IMR-90 (cell line): Measurements from ENCODE around the gene KRTAP10-5. TPM values are rescaled to one million over a fixed set of nuclear protein-coding genes. Genes with fewer than 3 reads are reported as not detected.

ENCODE experiments used
- ATAC-seq: fragments of 200-7000 bp; cut with Tn5 transposase; 2 replicates; pipeline ENCODE4 v1.9.1; 2020; ENCODE audit warnings: low read depth, mild to moderate bottlenecking, moderate library complexity
- BruUV-seq: library from RNA; stranded (reverse); fragments of 400-500 nt; replicated peaks from 2 replicates; lab custom pipeline; 2021; lab: Mats Ljungman, UMichigan
- CTCF ChIA-PET: fragments of 300-600 bp; formaldehyde crosslinking; extraction: SDS; loops from one replicate; lab custom pipeline; 2021; ENCODE audit warnings: antibody characterized with exemption; lab: Yijun Ruan, JAX
- POLR2A ChIA-PET: fragments of 300-600 bp; sonication (Branson Sonifier 250); formaldehyde crosslinking; loops from one replicate; lab custom pipeline; 2022; ENCODE audit warnings: antibody characterized with exemption; ENCODE audit not compliant: unreplicated experiment; lab: Charles Lee
- DNase-seq: peaks from one replicate; pipeline ENCODE4 v3.0.0; 2013
- H2AFZ ChIP-seq: replicated peaks from 2 replicates; pipeline ENCODE3; 2013; ENCODE audit warnings: low read length, mild to moderate bottlenecking; ENCODE audit not compliant: poor library complexity
- H2AK5ac ChIP-seq: 2 replicates; pipeline ENCODE4 v1.6.1; 2013; ENCODE audit warnings: low read depth, low read length, inconsistent platforms
- H2AK9ac ChIP-seq: replicated peaks from 2 replicates; pipeline ENCODE3; 2013; ENCODE audit warnings: mild to moderate bottlenecking, low read depth, low read length, moderate library complexity; ENCODE audit not compliant: poor library complexity
- H2BK120ac ChIP-seq: 2 replicates; pipeline ENCODE4 v1.6.1; 2013; ENCODE audit warnings: low read depth, low read length, inconsistent platforms
- H2BK15ac ChIP-seq: 3 replicates; pipeline ENCODE4 v1.6.1; 2013; ENCODE audit warnings: low read depth, low read length, inconsistent platforms
- H2BK20ac ChIP-seq: 2 replicates; pipeline ENCODE4 v1.6.1; 2013; ENCODE audit warnings: low read depth, mild to moderate bottlenecking, inconsistent platforms, low read length, moderate library complexity
- H2BK5ac ChIP-seq: 2 replicates; pipeline ENCODE4 v1.6.1; 2013; ENCODE audit warnings: mild to moderate bottlenecking, low read depth, low read length, inconsistent platforms; ENCODE audit not compliant: poor library complexity, severe bottlenecking
- H3K14ac ChIP-seq: replicated peaks from 2 replicates; pipeline ENCODE4 v1.6.1; 2013; ENCODE audit warnings: low read depth, low read length, inconsistent platforms
- H3K18ac ChIP-seq: 2 replicates; pipeline ENCODE4 v1.6.1; 2013; ENCODE audit warnings: low read depth, low read length, control low read depth
- H3K23ac ChIP-seq: 2 replicates; pipeline ENCODE4 v1.6.1; 2013; ENCODE audit warnings: low read depth, low read length, inconsistent platforms
- H3K27ac ChIP-seq: 2 replicates; pipeline ENCODE4 v1.5.1; 2013; ENCODE audit warnings: mild to moderate bottlenecking, control low read depth, low read length; ENCODE audit not compliant: insufficient read depth
- H3K27me3 ChIP-seq: 2 replicates; pipeline ENCODE4 v1.6.1; 2013; ENCODE audit warnings: low read length; ENCODE audit not compliant: control insufficient read depth, insufficient read depth
- H3K36me3 ChIP-seq: 2 replicates; pipeline ENCODE4 v1.6.1; 2013; ENCODE audit warnings: low read length, mixed read lengths; ENCODE audit not compliant: control insufficient read depth, insufficient read depth
- H3K4ac ChIP-seq: 2 replicates; pipeline ENCODE4 v1.6.1; 2013; ENCODE audit warnings: low read depth, low read length, inconsistent platforms
- H3K4me1 ChIP-seq: 2 replicates; pipeline ENCODE4 v1.6.1; 2013; ENCODE audit warnings: low read length, mixed read lengths; ENCODE audit not compliant: control insufficient read depth, insufficient read depth
- H3K4me2 ChIP-seq: 2 replicates; pipeline ENCODE4 v1.6.1; 2013; ENCODE audit warnings: low read depth, mild to moderate bottlenecking, control low read depth, low read length, moderate library complexity
- H3K4me3 ChIP-seq: 2 replicates; pipeline ENCODE4 v1.5.1; 2013; ENCODE audit warnings: low read depth, mild to moderate bottlenecking, control low read depth, low read length, moderate library complexity; ENCODE audit not compliant: insufficient read depth
- H3K56ac ChIP-seq: 2 replicates; pipeline ENCODE4 v1.6.1; 2013; ENCODE audit warnings: low read length, inconsistent platforms; ENCODE audit not compliant: insufficient read depth; ENCODE audit errors: extremely low read depth
- H3K79me1 ChIP-seq, 2 experiments: 2 replicates each; pipeline ENCODE4 v1.6.1; 2013; ENCODE audit warnings: low read length in 2 of 2, inconsistent platforms in 1 of 2, low read depth in 1 of 2
- H3K9ac ChIP-seq: 2 replicates; pipeline ENCODE4 v1.6.1; 2013; ENCODE audit warnings: low read depth, low read length, control low read depth
- H3K9me1 ChIP-seq: 2 replicates; pipeline ENCODE4 v1.6.1; 2013; ENCODE audit warnings: low read length, inconsistent platforms; ENCODE audit not compliant: insufficient read depth
- H3K9me3 ChIP-seq: 2 replicates; pipeline ENCODE4 v1.6.1; 2013; ENCODE audit warnings: low read length; ENCODE audit not compliant: control insufficient read depth, insufficient read depth
- H4K20me1 ChIP-seq: 2 replicates; pipeline ENCODE4 v1.6.1; 2013; ENCODE audit warnings: low read length, inconsistent platforms; ENCODE audit not compliant: insufficient read depth
- H4K5ac ChIP-seq: 2 replicates; pipeline ENCODE4 v1.6.1; 2013; ENCODE audit warnings: mild to moderate bottlenecking, low read depth, low read length, control low read depth
- H4K8ac ChIP-seq, 2 experiments: 2 replicates each; pipeline ENCODE4 v1.6.1; 2013; ENCODE audit warnings: low read depth in 2 of 2, low read length in 2 of 2, control low read depth in 1 of 2, inconsistent platforms in 1 of 2
- H4K91ac ChIP-seq: 2 replicates; pipeline ENCODE4 v1.6.1; 2013; ENCODE audit warnings: low read depth, low read length, inconsistent platforms; ENCODE audit not compliant: insufficient read depth
- BHLHE40 ChIP-seq: fragments of 150-350 bp; IDR thresholded peaks from 2 replicates; pipeline ENCODE4 v1.6.1; 2016; ENCODE audit warnings: mild to moderate bottlenecking, low read depth, low read length
- CEBPB ChIP-seq: IDR thresholded peaks from 2 replicates; pipeline ENCODE4 v1.6.1; 2012; ENCODE audit warnings: low read depth, low read length, improper control_type of control experiment
- CHD1 ChIP-seq: IDR thresholded peaks from 2 replicates; pipeline ENCODE4 v1.6.1; 2012; ENCODE audit warnings: low read depth, low read length, improper control_type of control experiment
- CTCF ChIP-seq: conservative IDR thresholded peaks from 2 replicates; pipeline ENCODE4 v1.5.1; 2012; ENCODE audit warnings: mild to moderate bottlenecking, low read depth, low read length, improper control_type of control experiment
- ELK1 ChIP-seq: fragments of 150-350 bp; IDR thresholded peaks from 2 replicates; pipeline ENCODE4 v1.6.1; 2016; ENCODE audit warnings: low read depth, mild to moderate bottlenecking, low read length, moderate library complexity, borderline replicate concordance
- FOS ChIP-seq: fragments of 150-350 bp; IDR thresholded peaks from 2 replicates; pipeline ENCODE4 v1.6.1; 2016; ENCODE audit warnings: low read depth, low read length
- NFE2L2 ChIP-seq: fragments of 150-350 bp; IDR thresholded peaks from 2 replicates; pipeline ENCODE4 v1.6.1; 2016; ENCODE audit warnings: low read depth, mild to moderate bottlenecking, low read length
- POLR2A ChIP-seq: IDR thresholded peaks from 2 replicates; pipeline ENCODE4 v1.6.1; 2012; ENCODE audit warnings: mild to moderate bottlenecking, low read depth, low read length
- RAD21 ChIP-seq: IDR thresholded peaks from 2 replicates; pipeline ENCODE4 v1.6.1; 2012; ENCODE audit warnings: low read length, improper control_type of control experiment
- RCOR1 ChIP-seq: IDR thresholded peaks from 2 replicates; pipeline ENCODE4 v1.6.1; 2012; ENCODE audit warnings: mild to moderate bottlenecking, low read length, improper control_type of control experiment; ENCODE audit not compliant: insufficient replicate concordance
- RFX5 ChIP-seq: IDR thresholded peaks from 2 replicates; pipeline ENCODE4 v1.8.0; 2012; ENCODE audit warnings: low read depth, mild to moderate bottlenecking, low read length, moderate library complexity
- USF2 ChIP-seq: fragments of 150-350 bp; IDR thresholded peaks from 2 replicates; pipeline ENCODE4 v1.6.1; 2017; ENCODE audit warnings: mild to moderate bottlenecking, antibody characterized with exemption, low read length, low read depth
- WGBS, 2 experiments: methylation state at CpG; one replicate each; pipeline versions ENCODE4 v1.1.5 to v1.1.7; 2013; ENCODE audit warnings: missing lambda C conversion rate in 2 of 2; ENCODE audit not compliant: insufficient read length in 1 of 2; ENCODE audit errors: extremely low coverage in 2 of 2; 5-methylcytosine and 5-hydroxymethylcytosine counted together
- dilution Hi-C: fragments of 300-500 bp; cut with HindIII; formaldehyde crosslinking; loops from one replicate; pipeline ENCODE4 v1.14.3; 2018; ENCODE audit warnings: low sequenced_read_pairs; ENCODE audit not compliant: unreplicated experiment
- in situ Hi-C: fragments of 300-500 bp; cut with MboI; formaldehyde crosslinking; loops from 3 replicates; pipeline ENCODE4 v1.14.3; 2019; ENCODE audit warnings: low sequenced_read_pairs, inconsistent platforms, mixed read lengths
- intact Hi-C: fragments of 100-400 bp; cut with micrococcal nuclease; formaldehyde crosslinking; loops from 2 replicates; pipeline ENCODE4 v1.10.0; 2022
- polyA plus RNA-seq, 3 experiments: library from polyadenylated mRNA; depleted of rRNA; stranded (reverse); fragments of >200 nt; gene quantifications; 2 replicates each; pipeline ENCODE4 v1.2.3, GENCODE V29; 2012; ENCODE audit warnings: low replicate concordance in 1 of 3
- total RNA-seq: library from RNA; depleted of rRNA; stranded (reverse); fragments of >200 nt; gene quantifications from 2 replicates; pipeline ENCODE4 v1.2.3, GENCODE V29; 2012

KRTAP10-5 gene
- total and polyA plus RNA-seq, 2 of the 4 experiments (the other 2 are of a cell fraction): not detected

- no peak overlapping the region for H4K91ac ChIP-seq
- ChIA-PET CTCF (no interaction called here), POLR2A (no interaction called here)
- H4K5ac ChIP-seq: no peak overlapping the region
- H3K14ac ChIP-seq: no peak overlapping the region
- H2AK5ac ChIP-seq: no peak overlapping the region
- H3K4me3 ChIP-seq: no peak overlapping the region
- WGBS, 2 experiments: 60% methylated on average over 7 of the region's 20 CpGs; no CpG with 5 or more reads in 1 of the 2 experiments
- H3K4me1 ChIP-seq: no peaks in the 10 kb centered on the region
- ATAC-seq: no peak
- TF ChIP-seq BHLHE40 (no peak), ELK1 (no peak), RCOR1 (no peak), USF2 (no peak), NFE2L2 (no peak), CHD1 (no peak), CEBPB (no peak), CTCF (no peak), POLR2A (no peak), RFX5 (no peak), FOS (no peak), RAD21 (no peak)
- H3K9ac ChIP-seq: no peak overlapping the region
- no peaks in the 10 kb centered on the region for H3K36me3 ChIP-seq
- H4K8ac ChIP-seq: no peak overlapping the region
- H3K27me3 ChIP-seq: peaks cover 3% of the 10 kb centered on the region; the same call in 1 of the 2 replicates
- H2BK20ac ChIP-seq: no peak overlapping the region
- no peak overlapping the region for H3K27ac ChIP-seq
- peaks cover 11% of the 10 kb centered on the region for H3K9me3 ChIP-seq
- no peak for DNase-seq
- dilution Hi-C loops (no loop called here), in situ Hi-C loops (no loop called here), intact Hi-C loops (no loop called here)
- no peak overlapping the region for H2BK120ac ChIP-seq
- H2BK15ac ChIP-seq: no peak overlapping the region
- no peak overlapping the region for H2AK9ac ChIP-seq
- no peaks in the 10 kb centered on the region for H3K9me1 ChIP-seq
- no peak overlapping the region for H3K23ac ChIP-seq
- H3K4me2 ChIP-seq: no peak overlapping the region
- no peak overlapping the region for H3K18ac ChIP-seq
- H2AFZ ChIP-seq: no peak overlapping the region
- no peaks in the 10 kb centered on the region for H4K20me1 ChIP-seq
- no peak overlapping the region for H3K4ac ChIP-seq
- H3K79me1 ChIP-seq: no peaks in the 10 kb centered on the region
- BruUV-seq: no TSS peak
- H2BK5ac ChIP-seq: no peak overlapping the region
- no peak overlapping the region for H3K56ac ChIP-seq
Measured at GRCh38 chr21:44575307-44576024, 4.9 kb downstream of the KRTAP10-5 start.
